ENCODE results near the gene C3. TPM values are rescaled to one million over a fixed set of nuclear protein-coding genes. Genes with fewer than 3 reads are reported as not detected.

The C3 gene
- total and polyA plus RNA-seq, 2 of the 13 experiments (the other 11 are each of a cell fraction or from before 2014, with no cell fraction given), result 1,455 to 6,272 TPM

DNA sequence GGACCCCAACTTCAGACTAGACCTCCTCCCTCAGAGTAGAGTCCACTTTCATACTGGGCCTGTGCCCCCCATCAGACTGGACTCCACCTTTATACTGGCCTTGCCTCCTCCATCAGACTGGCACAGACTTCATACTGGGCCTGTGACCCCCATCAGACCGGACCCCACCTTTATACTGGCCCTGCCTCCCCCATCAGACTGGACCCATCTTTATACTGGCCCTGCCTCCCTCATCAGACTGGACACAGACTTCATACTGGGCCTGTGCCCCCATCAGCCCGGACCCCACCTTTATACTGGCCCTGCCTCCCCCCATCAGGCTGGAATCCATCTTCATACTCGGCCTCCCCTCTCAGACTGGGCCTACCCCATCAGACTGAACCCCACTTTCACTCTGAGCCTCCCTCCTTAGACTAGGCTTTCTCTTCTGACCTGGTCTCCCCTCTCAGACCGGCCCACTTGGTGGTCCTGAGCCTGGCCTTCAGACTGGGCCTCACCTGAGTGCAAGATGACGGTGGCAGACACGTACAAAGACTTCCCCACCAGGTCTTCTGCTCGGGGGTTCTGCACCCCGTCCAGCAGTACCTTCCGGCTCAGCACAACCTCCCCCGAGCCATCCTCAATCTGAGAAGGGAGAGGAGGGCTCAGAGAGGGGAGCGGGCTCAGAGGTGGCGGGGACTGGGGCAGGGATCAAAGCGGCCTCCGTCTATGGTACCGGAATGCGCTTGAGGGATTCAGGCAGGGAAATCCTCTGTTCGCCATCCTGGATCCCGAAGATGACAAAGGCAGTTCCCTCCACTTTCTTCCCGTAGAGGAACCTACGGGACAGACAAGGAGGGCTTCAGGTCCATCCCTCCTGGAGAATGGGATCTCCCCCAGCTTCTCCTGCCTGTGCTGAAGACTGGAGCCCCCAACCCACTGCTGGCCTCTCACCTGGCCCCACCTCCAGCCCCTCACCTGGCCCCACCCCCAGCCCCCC, 7.5 kb downstream of the C3 start:
- POLR2A ChIA-PET, result interaction anchor here (0.7 to 1.4 kb wide), 3 partner anchors 10 to 40 kb away, joined by 3 to 4 read pairs (median 3); partner anchors contain the start of gene GPR108
- in situ Hi-C loops (cut with HindIII; ENCODE audit: extremely low pct_ligation_motif_present, low pct_unique_long_range_greater_than_20kb), result no loop called here
- Histone ChIP-seq H4K20me1 (ENCODE audit: insufficient read depth, low read length) (peaks cover 83% of the 10 kb centered on the region), H3K9ac (ENCODE audit: insufficient read depth, low read depth, low read length) (no peak overlapping the region), H2AFZ (ENCODE audit: low read length) (no peak overlapping the region), H3K9me3 (ENCODE audit: low read length) (no peaks in the 10 kb centered on the region), H3K36me3 (replicated peaks in 1 of 2; ENCODE audit: control insufficient read depth in 1 of 2, insufficient read depth in 2 of 2, low read length in 2 of 2) (peaks cover 33 to 76% of the 10 kb centered on the region in 2 experiments), H3K4me3 (replicated peaks in 1 of 3; ENCODE audit: insufficient read depth in 1 of 3, low read depth in 2 of 3, low read length in 3 of 3) (no peak overlapping the region), H3K27ac (ENCODE audit: extremely low read length, insufficient read depth, low read length) (no peak overlapping the region), H3K4me2 (ENCODE audit: low read depth, low read length) (0 out of 2 replicates have a peak overlapping the region, but pooled peaks have one; percentile 7), H3K27me3 (ENCODE audit: control insufficient read depth in 1 of 2, insufficient read depth in 2 of 2, low read length in 2 of 2) (no peaks in the 10 kb centered on the region), H3K79me2 (ENCODE audit: insufficient read depth, low read length) (peaks cover 6% of the 10 kb centered on the region), H3K4me1 (ENCODE audit: insufficient read depth, low read length) (peaks cover 43% of the 10 kb centered on the region)
- ATAC-seq (peak; percentile 4), FAIRE-seq (no peak), DNase-seq (ENCODE audit: low spot score) (no peak)
- BruUV-seq (replicated peaks), result no TSS peak
- CTCF ChIA-PET (ENCODE audit: low intra/inter-chr PET ratio, low total read pairs), result no interaction called here
- WGBS (ENCODE audit: low lambda C conversion rate), result over 99% methylated on average over 20 of the region's 20 CpGs
- intact Hi-C loops (cut with micrococcal nuclease; ENCODE audit: unreplicated experiment), result no loop called here
- TF ChIP-seq EP300 (IDR thresholded peaks at IDR 0.05; ENCODE audit: low read depth in 2 of 2, low read length in 2 of 2) (peak in 1 of 2 experiments; percentile 11; a peak in 1 of 4 replicates), EP300 (CRISPR knock-in tag; IDR thresholded peaks at IDR 0.05; ENCODE audit: borderline replicate concordance) (no peak), ZFX (CRISPR knock-in tag; IDR thresholded peaks at IDR 0.05; ENCODE audit: low read depth) (peak; percentile 13; the same call in 1 of the 2 replicates), MAX (IDR thresholded peaks at IDR 0.05) (no peak), POLR2A (IDR thresholded peaks at IDR 0.05; ENCODE audit: insufficient read depth in 1 of 2, low read depth in 2 of 2, low read length in 2 of 2) (peak in 1 of 2 experiments; percentile 36; a peak in 2 of 4 replicates), RAD21 (CRISPR knock-in tag; IDR thresholded peaks at IDR 0.05) (no peak), FOXM1 (CRISPR knock-in tag; IDR thresholded peaks at IDR 0.05) (no peak), HNRNPH1 (optimal IDR thresholded peaks at IDR 0.05; ENCODE audit: low read depth, low read length) (peak; percentile 97), RBFOX2 (IDR thresholded peaks at IDR 0.05; ENCODE audit: low read depth, low read length) (peak; percentile 53; the same call in 1 of the 2 replicates), POLR2AphosphoS5 (IDR thresholded peaks at IDR 0.05; ENCODE audit: low read depth, low read length) (peak; percentile 43), TBL1XR1 (IDR thresholded peaks at IDR 0.05; ENCODE audit: borderline replicate concordance, low read length, partially characterized antibody) (no peak), PAF1 (CRISPR knock-in tag; IDR thresholded peaks at IDR 0.05) (peak; percentile 60; the same call in 1 of the 2 replicates), ZSCAN22 (CRISPR knock-in tag; IDR thresholded peaks at IDR 0.05) (peak; percentile 100), POLR2AphosphoS2 (IDR thresholded peaks at IDR 0.05; ENCODE audit: low read depth, low read length) (0 out of 2 replicates have a peak, but pooled peaks have one; percentile 16), AGO2 (optimal IDR thresholded peaks at IDR 0.05; ENCODE audit: low read depth, low read length) (peak; percentile 89)
- TF ChIP-seq, protein P1, sequence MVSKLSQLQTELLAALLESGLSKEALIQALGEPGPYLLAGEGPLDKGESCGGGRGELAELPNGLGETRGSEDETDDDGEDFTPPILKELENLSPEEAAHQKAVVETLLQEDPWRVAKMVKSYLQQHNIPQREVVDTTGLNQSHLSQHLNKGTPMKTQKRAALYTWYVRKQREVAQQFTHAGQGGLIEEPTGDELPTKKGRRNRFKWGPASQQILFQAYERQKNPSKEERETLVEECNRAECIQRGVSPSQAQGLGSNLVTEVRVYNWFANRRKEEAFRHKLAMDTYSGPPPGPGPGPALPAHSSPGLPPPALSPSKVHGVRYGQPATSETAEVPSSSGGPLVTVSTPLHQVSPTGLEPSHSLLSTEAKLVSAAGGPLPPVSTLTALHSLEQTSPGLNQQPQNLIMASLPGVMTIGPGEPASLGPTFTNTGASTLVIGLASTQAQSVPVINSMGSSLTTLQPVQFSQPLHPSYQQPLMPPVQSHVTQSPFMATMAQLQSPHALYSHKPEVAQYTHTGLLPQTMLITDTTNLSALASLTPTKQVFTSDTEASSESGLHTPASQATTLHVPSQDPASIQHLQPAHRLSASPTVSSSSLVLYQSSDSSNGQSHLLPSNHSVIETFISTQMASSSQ (IDR thresholded peaks at IDR 0.05; ENCODE audit: low read depth), result 0 out of 2 replicates have a peak, but pooled peaks have one; percentile 9
- TF ChIP-seq, protein P1 (CRISPR knock-in tag; IDR thresholded peaks at IDR 0.05; ENCODE audit: borderline replicate concordance), result no peak
- TF ChIP-seq, protein P2, sequence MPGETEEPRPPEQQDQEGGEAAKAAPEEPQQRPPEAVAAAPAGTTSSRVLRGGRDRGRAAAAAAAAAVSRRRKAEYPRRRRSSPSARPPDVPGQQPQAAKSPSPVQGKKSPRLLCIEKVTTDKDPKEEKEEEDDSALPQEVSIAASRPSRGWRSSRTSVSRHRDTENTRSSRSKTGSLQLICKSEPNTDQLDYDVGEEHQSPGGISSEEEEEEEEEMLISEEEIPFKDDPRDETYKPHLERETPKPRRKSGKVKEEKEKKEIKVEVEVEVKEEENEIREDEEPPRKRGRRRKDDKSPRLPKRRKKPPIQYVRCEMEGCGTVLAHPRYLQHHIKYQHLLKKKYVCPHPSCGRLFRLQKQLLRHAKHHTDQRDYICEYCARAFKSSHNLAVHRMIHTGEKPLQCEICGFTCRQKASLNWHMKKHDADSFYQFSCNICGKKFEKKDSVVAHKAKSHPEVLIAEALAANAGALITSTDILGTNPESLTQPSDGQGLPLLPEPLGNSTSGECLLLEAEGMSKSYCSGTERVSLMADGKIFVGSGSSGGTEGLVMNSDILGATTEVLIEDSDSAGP (CRISPR knock-in tag; IDR thresholded peaks at IDR 0.05; ENCODE audit: borderline replicate concordance), result peak; percentile 18; the same call in 1 of the 2 replicates
